Neural cell (in vitro differentiated cells): ENCODE data around the gene ARHGAP35. TPM values are rescaled to one million over a fixed set of nuclear protein-coding genes. Genes with fewer than 3 reads are reported as not detected.

Experiments used
- H2AFZ ChIP-seq: fragments of 200-600, 300-800 bp; sonication (generic), shearing (Covaris generic); 2 replicates; pipeline ENCODE4 v1.6.0; 2014; ENCODE audit warnings: low read depth, mild to moderate bottlenecking, antibody characterized with exemption, low read length, moderate library complexity
- H3F3A ChIP-seq: fragments of 200-600 bp; shearing (Covaris generic); 2 replicates; pipeline ENCODE4 v1.6.1; 2016; ENCODE audit warnings: mild to moderate bottlenecking, moderate library complexity, mixed read lengths, antibody characterized with exemption, low read length; ENCODE audit not compliant: insufficient read depth, poor library complexity, severe bottlenecking
- H3K27ac ChIP-seq: fragments of 200-600, 300-800 bp; sonication (generic), shearing (Covaris generic); 2 replicates; pipeline ENCODE4 v1.5.1; 2014; ENCODE audit warnings: mild to moderate bottlenecking, low read length, moderate library complexity
- H3K27me3 ChIP-seq: fragments of 300-800, 200-600 bp; sonication (generic), shearing (Covaris generic); 2 replicates; pipeline ENCODE4 v1.6.0; 2014; ENCODE audit warnings: mild to moderate bottlenecking, low read depth, low read length, moderate library complexity; ENCODE audit not compliant: insufficient read depth
- H3K36me3 ChIP-seq: fragments of 300-800, 200-600 bp; sonication (generic), shearing (Covaris generic); 2 replicates; pipeline ENCODE4 v1.5.1; 2014; ENCODE audit warnings: mild to moderate bottlenecking, antibody characterized with exemption, low read length, moderate library complexity; ENCODE audit not compliant: insufficient read depth
- H3K4me2 ChIP-seq: fragments of 300-800, 200-600 bp; sonication (generic), shearing (Covaris generic); 2 replicates; pipeline ENCODE4 v1.6.0; 2014; ENCODE audit warnings: mild to moderate bottlenecking, low read length
- H3K4me3 ChIP-seq: fragments of 300-800, 200-600 bp; sonication (generic), shearing (Covaris generic); 2 replicates; pipeline ENCODE4 v1.5.1; 2014; ENCODE audit warnings: mild to moderate bottlenecking, low read length, moderate library complexity
- H3K79me2 ChIP-seq: fragments of 200-600 bp; shearing (Covaris generic); replicated peaks from 2 replicates; pipeline ENCODE4 v1.6.0; 2014; ENCODE audit warnings: mild to moderate bottlenecking, low read length, moderate library complexity; ENCODE audit not compliant: insufficient read depth
- H3K9ac ChIP-seq: fragments of 300-800, 200-600 bp; sonication (generic), shearing (Covaris generic); 2 replicates; pipeline ENCODE4 v1.6.1; 2016; ENCODE audit warnings: mild to moderate bottlenecking, low read length, mixed read lengths
- H3K9me2 ChIP-seq: fragments of 200-600 bp; shearing (Covaris generic); 2 replicates; pipeline ENCODE4 v1.6.1; 2016; ENCODE audit warnings: mild to moderate bottlenecking, low read length, mixed read lengths; ENCODE audit not compliant: insufficient read depth
- H3K9me3 ChIP-seq: fragments of 200-600, 300-800 bp; sonication (generic), shearing (Covaris generic); 2 replicates; pipeline ENCODE4 v1.6.1; 2016; ENCODE audit warnings: mild to moderate bottlenecking, mixed run types, low read length, moderate library complexity, mixed read lengths
- H4K20me1 ChIP-seq: fragments of 200-600 bp; shearing (Covaris generic); 2 replicates; pipeline ENCODE4 v1.6.1; 2016; ENCODE audit warnings: mild to moderate bottlenecking, mixed run types; ENCODE audit not compliant: insufficient read depth
- EP300 ChIP-seq: fragments of 450-650 bp; conservative IDR thresholded peaks from 2 replicates; pipeline ENCODE4 v1.6.1; 2014; ENCODE audit warnings: antibody characterized with exemption, mild to moderate bottlenecking, moderate library complexity; ENCODE audit not compliant: poor library complexity, severe bottlenecking
- EZH2 ChIP-seq: fragments of 200-600, 300-800 bp; shearing (Covaris generic), sonication (generic); IDR thresholded peaks from 2 replicates; pipeline ENCODE4 v1.6.1; 2014; ENCODE audit warnings: antibody characterized with exemption, low read length, borderline replicate concordance, mild to moderate bottlenecking; ENCODE audit not compliant: insufficient read depth, poor library complexity, severe bottlenecking
- MXI1 ChIP-seq: fragments of 450-650 bp; conservative IDR thresholded peaks from 2 replicates; pipeline ENCODE4 v1.6.1; 2014; ENCODE audit warnings: antibody characterized with exemption, mild to moderate bottlenecking; ENCODE audit not compliant: poor library complexity, severe bottlenecking
- POLR2AphosphoS5 ChIP-seq: IDR thresholded peaks from 2 replicates; pipeline ENCODE4 v1.6.1; 2012
- RAD21 ChIP-seq: fragments of 450-650 bp; conservative IDR thresholded peaks from 2 replicates; pipeline ENCODE4 v1.6.1; 2014; ENCODE audit warnings: antibody characterized with exemption, mild to moderate bottlenecking, moderate library complexity
- REST ChIP-seq: IDR thresholded peaks from 2 replicates; pipeline ENCODE4 v1.6.1; 2012; ENCODE audit warnings: borderline replicate concordance
- SMC3 ChIP-seq: fragments of 450-650 bp; conservative IDR thresholded peaks from 2 replicates; pipeline ENCODE4 v1.6.1; 2014; ENCODE audit warnings: antibody characterized with exemption, mild to moderate bottlenecking, moderate library complexity; ENCODE audit not compliant: poor library complexity
- TAF1 ChIP-seq: IDR thresholded peaks from 2 replicates; pipeline ENCODE4 v1.6.1; 2012; ENCODE audit warnings: low read depth
- polyA plus RNA-seq: library from polyadenylated mRNA; depleted of rRNA; stranded (reverse); fragments of >200 nt; gene quantifications from 2 replicates; pipeline ENCODE4 v1.2.3, GENCODE V29; 2014
- TF ChIP-seq, protein P1 (sequence below): fragments of 450-650 bp; IDR thresholded peaks from 2 replicates; pipeline ENCODE4 v1.5.1; 2014; ENCODE audit warnings: antibody characterized with exemption, mild to moderate bottlenecking, moderate library complexity; ENCODE audit not compliant: poor library complexity, severe bottlenecking

ARHGAP35 gene
- polyA plus RNA-seq, 1 donor from 2014 or later: 29.5 TPM

DNA sequence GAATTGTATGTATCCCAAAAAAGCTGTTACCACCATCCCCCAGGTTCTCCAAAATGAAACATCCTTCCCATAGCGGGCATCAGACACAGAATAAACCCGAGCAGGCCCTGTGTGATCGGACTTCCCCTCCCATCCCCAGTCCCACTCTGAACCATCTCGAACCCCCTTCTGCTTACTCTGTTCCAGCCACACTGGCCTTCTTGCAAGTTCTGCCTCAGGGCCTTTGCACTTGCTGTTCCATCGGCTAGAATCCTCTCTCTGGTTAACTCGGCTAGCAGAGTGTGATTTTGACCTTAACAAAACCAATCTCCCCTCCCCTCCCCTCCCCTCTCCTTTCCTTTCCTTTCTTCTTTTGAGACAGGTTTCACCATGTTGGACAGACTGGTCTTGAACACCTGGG, 25.8 kb upstream of the ARHGAP35 start:
- Histone ChIP-seq H3K79me2 (no peaks in the 10 kb centered on the region), H3K9me2 (no peaks in the 10 kb centered on the region), H2AFZ (no peak overlapping the region), H3K36me3 (no peaks in the 10 kb centered on the region), H3K4me3 (no peak overlapping the region), H4K20me1 (no peaks in the 10 kb centered on the region), H3K4me2 (no peak overlapping the region), H3K27ac (no peak overlapping the region), H3F3A (no peaks in the 10 kb centered on the region), H3K9me3 (no peaks in the 10 kb centered on the region), H3K27me3 (no peaks in the 10 kb centered on the region), H3K9ac (no peak overlapping the region)
- TF ChIP-seq RAD21 (no peak), REST (no peak), EP300 (no peak), TAF1 (no peak), EZH2 (no peak), MXI1 (no peak), SMC3 (no peak), POLR2AphosphoS5 (no peak)
- TF ChIP-seq, protein P1, sequence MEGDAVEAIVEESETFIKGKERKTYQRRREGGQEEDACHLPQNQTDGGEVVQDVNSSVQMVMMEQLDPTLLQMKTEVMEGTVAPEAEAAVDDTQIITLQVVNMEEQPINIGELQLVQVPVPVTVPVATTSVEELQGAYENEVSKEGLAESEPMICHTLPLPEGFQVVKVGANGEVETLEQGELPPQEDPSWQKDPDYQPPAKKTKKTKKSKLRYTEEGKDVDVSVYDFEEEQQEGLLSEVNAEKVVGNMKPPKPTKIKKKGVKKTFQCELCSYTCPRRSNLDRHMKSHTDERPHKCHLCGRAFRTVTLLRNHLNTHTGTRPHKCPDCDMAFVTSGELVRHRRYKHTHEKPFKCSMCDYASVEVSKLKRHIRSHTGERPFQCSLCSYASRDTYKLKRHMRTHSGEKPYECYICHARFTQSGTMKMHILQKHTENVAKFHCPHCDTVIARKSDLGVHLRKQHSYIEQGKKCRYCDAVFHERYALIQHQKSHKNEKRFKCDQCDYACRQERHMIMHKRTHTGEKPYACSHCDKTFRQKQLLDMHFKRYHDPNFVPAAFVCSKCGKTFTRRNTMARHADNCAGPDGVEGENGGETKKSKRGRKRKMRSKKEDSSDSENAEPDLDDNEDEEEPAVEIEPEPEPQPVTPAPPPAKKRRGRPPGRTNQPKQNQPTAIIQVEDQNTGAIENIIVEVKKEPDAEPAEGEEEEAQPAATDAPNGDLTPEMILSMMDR: no peak

GRCh38 chr19:46838160-46838559, 22.6 kb upstream of the ARHGAP35 start:
- Histone ChIP-seq H3K9ac (no peak overlapping the region), H3K9me2 (no peaks in the 10 kb centered on the region), H4K20me1 (no peaks in the 10 kb centered on the region), H3K4me2 (no peak overlapping the region), H2AFZ (no peak overlapping the region), H3F3A (no peaks in the 10 kb centered on the region), H3K9me3 (no peaks in the 10 kb centered on the region), H3K36me3 (no peaks in the 10 kb centered on the region), H3K27me3 (no peaks in the 10 kb centered on the region), H3K4me3 (no peak overlapping the region), H3K79me2 (no peaks in the 10 kb centered on the region), H3K27ac (no peak overlapping the region)
- TF ChIP-seq SMC3 (no peak), REST (no peak)
